ENCODE measurements around the gene HMCN1.

The HMCN1 gene

DNA sequence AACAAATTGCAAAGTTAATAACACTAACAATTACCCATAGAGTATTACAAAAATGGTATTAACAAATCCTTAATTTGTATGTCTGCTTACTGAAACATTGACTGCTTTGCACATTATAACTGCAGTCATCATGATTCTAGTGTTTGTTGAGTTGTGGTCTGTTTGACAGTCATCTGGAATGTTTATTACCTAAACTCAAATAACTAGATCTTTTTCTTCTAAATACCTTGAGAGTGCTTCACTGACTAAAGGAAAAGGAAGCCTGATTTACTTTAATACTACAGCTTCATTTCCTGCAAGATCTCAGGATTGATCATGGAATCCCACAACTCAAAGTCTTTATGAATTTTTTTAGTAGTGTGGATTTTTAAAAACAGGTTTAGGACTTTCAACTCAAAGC, 70.0 kb downstream of the HMCN1 start:
- DNase-seq (ENCODE audit: low read depth, low spot score) = no peak

DNA sequence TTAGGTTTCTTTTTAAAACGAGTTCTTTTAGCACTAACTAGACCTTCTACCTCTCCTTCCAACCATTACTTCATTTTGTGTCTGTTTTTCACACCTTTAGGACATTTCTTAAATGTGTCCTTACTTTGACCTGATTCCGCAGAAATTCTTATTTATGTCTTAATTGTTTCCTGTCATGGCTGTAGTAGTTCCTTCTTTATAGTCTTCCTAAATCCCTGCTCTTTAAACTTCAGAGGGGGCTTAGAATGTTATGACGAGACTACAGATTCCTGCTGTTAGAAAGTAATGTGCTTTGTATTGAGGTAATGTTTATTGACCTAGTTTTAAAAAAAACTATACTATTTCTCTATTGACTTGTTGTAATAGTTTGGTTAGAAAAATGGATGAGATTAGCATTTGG, 70.4 kb downstream of the HMCN1 start:
- no peak for DNase-seq (ENCODE audit: low read depth, low spot score)

DNA sequence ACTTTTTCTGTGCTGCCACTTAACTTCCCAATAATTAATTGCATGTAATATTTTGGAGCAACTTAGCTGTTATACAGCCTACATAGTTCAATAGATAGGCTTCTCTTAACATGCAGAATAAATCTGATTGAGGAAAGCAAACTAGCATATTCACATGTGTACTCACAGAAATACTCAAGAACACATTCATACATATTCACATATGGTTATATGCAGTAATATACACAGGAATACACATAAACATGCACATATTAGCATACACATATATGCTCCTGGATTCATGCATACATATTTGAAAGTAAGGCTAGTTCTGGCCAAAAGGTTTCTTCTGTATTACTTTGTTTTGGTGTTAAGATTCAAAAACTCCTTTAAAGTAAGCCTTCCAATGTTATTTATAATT, 73.1 kb downstream of the HMCN1 start:
- DNase-seq (ENCODE audit: low read depth, low spot score) = no peak

DNA sequence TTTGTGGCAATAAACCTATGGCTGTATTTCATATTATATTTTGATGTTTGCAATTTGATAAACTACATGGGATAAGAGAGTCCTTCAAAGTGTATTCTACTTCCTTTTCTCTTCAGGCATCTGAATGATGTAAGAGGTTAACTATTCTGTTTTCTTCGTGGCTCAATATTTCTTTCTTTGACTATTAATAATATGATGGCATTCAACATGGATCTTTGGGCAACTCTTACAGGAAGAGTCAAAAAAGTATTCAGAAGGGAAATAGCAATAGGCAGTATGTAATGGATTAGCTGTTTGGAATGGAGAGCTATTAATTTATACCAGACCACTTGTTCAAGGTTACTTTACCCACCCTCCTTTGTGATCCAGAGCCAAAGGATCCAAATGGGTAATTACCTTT, 74.4 kb downstream of the HMCN1 start:
- no peak for DNase-seq (ENCODE audit: low read depth, low spot score)

DNA sequence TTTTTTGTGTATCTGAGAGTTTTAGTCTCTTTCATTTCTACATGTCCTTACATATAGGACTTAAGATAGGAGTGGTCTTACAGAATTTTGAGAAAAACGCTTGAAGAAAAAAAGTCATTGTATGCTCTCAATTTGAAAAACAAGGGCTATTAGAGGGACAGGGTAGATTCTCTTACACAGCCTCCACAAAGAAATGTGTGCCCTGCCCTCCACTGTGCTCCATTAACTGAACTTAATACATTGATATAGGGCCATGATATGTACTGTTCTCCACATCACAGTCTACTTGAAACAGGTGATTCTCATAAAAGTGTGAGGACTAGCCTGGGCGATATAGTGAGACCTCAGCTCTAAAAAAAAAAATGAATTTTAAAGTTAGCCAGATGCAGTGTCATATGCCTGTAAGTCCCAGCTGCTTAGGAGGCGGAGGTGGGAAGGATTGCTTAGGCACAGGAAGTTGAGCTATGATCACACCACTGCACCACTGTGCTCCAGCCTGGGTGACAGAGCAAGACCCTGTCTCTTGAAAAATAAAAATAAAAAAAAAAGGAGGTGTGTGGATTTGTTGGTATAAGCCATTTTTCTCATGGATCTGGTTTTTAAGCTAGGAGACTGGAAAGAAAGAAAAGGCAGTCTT, 77.0 kb downstream of the HMCN1 start:
- no peak for DNase-seq (ENCODE audit: low read depth, low spot score)

DNA sequence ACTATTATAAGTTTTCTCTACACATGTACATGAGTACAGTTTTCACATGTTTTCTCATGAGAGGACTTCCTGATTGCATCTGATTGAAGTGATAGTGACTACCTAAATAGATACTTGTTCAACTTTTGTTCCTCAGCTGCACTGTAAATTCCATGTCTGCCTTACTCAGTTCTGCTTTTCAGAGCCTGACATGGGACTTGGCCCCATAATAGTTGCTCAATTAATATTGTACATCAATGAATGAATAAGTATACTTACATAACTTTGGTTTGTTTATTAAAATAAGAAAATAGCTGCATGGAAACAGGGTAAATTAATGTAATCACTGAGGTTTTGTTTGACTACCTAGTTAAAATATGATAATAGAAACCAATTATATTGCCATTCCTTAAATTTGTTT, 78.7 kb downstream of the HMCN1 start:
- DNase-seq (ENCODE audit: low read depth, low spot score) = no peak

DNA sequence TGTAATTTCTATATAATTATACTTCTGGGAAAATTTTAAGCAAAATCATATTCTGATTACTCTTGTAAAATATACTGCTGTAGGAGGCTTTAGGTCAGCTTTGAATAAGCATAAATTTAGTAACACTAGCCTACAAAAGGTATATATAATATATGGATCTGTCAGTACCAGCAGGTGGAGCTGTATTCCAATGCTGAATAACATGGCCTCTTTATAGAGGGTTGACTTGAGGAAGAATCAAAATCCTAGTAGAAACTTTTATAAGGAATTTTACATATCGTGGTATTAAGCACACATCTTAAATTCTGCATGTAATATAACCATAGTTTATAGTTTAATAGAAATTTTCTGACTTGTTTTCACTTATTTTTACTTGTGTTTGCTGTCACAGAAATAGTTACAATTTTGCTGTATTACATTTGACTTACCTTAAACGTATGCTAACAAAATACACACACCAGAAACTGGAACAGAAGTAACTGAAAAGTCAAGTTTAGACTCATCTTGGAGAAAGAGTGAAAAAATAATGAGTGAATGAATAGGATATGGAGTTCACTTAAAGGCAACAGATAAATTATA, 79.3 kb downstream of the HMCN1 start:
- peak; percentile 17 for DNase-seq (ENCODE audit: low read depth, low spot score)

DNA sequence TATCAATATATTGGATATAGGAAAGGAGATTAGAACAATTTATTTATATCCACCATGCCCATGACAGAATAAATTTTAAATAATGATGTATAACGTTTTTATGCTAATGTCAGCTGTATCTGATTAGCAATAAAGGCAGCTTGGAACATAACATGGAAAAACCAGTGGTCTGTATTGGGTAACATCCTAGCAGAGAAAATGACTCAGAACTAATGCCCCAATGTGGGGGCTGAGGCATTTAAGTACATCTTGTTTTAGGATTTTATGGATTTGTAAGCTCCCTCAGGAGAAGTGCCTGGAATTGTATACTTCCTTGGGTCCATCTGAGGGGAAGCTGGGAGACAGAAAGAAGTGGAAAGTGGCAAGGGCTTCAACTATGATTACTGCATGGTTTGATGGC, 82.3 kb downstream of the HMCN1 start:
- no peak for DNase-seq (ENCODE audit: low read depth, low spot score)

DNA sequence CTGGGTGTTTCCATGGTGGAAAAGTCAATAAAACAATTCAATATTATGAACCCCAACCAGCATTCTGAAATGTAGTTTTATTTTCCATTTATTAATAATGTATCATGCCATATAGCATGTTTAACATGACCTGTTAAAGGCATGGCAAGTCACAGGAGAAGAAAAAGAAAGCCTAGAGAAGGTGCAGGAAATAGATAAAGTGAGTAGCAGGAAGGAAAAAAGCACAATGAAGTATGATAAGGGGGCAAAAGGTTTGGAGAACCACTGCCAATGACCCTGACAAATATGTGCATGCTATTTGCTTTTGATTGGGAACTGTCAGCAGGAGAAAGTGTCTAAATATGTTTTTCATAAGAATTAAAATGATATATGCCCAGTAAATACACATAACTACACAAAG, 85.6 kb downstream of the HMCN1 start:
- DNase-seq (ENCODE audit: low read depth, low spot score) = no peak

DNA sequence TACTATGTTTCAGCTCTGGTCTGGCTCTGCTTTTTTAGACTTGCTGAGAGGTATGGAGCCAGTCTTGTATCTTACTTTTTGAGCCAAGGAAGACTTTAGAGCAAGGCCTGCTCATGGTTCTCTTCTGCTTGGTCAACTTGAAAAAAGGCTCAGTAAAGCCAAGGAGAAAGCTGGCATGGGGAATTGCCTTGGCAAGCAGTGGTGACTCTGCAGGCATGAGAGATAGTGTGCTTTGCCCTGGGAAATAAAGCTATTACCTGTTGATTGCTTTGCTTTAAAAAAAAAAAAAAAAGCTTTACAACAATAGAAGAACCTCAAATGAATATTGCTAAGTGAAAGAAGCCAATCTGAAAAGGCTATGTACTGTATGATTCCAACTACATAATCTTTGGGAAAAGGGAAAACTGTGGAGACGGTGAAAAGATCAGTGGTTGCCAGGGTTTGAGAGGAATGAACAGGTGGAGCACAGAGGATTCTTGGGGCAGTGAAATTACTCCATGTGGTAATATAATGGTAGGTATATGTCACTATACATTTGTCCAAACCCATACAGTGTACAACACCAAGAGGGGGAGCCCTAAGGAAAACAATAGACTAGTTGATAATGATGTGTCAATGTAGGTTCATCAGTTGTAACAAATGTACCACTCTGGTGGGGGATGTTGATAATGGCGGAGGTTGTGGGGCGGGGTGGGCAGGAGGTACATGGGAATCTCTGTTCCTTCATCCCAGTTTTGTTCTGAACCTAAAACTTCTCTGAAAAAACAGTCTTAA, 87.6 kb downstream of the HMCN1 start:
- DNase-seq (ENCODE audit: low read depth, low spot score) = no peak

DNA sequence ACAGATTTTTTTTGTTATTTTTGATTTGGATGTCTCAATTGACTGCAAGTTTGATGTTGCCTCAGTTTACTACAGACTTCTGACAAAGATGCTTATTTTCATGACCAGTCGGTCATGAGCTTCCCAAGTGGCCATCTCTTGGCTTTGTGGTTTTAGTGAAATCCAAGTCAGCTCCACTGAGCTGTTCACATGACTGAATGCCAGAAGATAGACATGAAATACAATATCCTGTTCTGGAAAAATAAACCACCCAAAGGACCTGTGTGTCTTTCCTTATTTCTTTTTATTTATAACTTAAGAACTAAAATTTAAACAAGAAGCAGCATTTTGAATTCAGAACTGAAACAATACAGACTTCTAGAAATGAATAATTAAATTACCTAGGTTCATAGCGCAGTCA, 89.3 kb downstream of the HMCN1 start:
- DNase-seq (ENCODE audit: low read depth, low spot score) = peak; percentile 17

DNA sequence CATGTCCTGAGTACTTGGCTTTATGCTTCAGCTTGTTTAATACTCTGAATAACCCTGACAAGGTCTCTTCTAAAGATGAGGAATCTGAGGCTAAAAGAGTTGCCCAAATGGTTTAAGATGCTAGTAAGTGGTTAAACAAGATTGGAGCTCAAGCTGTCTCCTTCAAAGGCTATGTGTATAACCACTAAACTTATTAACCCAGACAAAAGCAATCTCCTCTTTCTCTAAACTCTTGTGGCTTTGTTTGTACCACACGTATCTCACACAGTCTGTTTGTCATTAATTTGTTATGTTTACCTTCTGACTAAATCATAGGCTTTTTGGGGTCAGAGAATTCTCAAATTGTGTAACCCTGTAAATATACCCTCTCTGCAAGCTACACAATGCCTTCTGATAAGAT, 89.9 kb downstream of the HMCN1 start:
- no peak for DNase-seq (ENCODE audit: low read depth, low spot score)

DNA sequence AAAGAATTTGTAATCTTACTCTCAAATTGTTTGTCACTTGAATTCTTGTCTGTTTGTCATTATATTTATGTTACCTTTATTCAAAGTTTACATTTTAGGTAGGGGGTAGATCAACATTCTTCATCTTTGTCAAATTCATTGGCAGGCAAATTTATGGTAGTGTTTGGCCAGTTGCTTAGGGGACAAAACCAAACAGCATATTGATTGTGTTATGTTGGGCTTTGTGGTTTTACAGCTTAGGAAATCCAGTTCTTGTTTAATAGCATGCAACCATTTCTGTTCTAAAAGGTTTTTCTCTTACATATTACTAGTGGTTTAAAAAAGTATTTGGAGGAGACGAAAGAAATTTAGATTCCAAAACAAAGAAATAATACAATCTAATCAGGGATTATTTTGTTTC, 91.4 kb downstream of the HMCN1 start:
- DNase-seq (ENCODE audit: low read depth, low spot score) = no peak

DNA sequence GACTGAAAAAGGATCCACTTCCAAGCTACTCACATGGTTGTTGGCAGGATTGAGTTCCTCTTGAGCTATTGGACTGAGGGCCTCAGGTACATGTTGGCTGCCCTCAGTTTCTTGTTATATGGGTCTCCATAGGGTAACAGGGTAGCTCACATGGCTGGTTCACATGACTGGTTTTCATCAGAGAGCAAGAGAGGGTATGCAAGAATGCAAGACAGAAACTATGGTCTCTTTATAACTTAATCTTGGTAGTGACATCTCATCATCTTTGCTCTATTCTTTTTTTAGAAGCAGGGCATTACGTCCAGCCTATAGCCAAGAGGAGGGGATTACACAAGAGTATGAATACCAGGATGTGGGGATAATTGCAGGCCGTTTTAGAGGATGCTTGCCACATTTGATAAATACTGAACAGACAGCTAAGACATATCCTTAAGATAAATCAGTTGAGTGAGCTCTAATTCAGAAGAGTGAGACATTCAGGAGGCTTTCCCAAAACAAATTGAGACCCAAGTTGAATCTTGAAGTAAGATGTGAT, 100.2 kb downstream of the HMCN1 start:
- DNase-seq (ENCODE audit: low read depth, low spot score) = no peak

DNA sequence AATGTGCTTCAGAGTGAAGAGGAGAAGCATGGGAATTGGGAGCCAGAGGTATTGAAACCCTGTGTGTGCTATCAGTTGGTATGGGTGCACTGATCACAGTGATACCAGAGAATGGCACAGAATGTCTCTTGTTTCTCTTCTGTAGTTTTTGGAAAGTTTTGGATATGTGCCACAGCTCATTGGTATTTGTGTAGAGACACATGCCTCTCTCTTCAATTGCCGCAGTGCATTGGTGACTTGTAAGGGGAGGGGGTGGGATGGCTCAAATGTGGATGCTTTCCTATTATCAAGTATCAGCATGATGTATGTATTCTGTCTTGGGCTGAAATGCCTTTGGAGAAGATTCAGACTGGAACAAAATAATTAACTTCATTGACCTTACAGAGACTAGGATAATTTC, 101.0 kb downstream of the HMCN1 start:
- no peak for DNase-seq (ENCODE audit: low read depth, low spot score)

DNA sequence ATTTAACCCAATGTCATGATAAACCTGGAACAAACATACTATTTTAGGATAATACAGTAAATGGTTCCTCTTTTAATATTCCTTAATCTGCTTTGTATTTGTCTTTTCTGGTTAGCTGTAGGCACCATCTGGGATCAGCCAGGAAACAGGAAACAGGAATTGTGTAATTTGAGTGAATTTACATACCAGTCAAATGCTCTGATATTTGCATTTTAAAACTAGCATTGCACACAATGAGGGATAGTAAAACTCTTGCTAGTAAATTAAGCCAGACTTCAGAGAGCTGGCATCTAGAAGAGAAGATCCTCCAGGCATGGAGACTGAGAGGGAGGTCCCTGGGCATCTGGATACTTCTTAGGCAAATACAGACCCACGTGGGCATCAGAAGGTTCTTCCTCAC, 103.5 kb downstream of the HMCN1 start:
- DNase-seq (ENCODE audit: low read depth, low spot score) = no peak

DNA sequence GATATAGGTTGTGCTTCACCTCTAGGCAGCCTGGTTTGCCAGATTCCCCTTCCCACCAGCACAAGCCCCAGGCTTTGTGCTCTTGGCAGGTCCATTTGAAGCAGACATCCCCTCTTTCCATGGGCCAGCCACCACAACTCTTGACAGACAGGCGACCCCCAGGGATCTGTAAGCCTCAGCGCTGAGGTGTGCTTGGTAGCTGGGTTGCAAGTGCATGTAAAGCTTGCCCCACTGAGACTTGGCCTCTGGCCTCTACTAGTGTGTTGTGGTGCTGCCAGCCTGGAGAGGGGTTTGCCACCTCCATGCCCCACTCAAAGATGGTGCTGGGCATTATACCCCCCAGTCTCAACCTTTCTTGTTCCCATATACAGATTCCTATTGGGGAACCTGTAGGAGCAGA, 103.9 kb downstream of the HMCN1 start:
- DNase-seq (ENCODE audit: low read depth, low spot score) = no peak

DNA sequence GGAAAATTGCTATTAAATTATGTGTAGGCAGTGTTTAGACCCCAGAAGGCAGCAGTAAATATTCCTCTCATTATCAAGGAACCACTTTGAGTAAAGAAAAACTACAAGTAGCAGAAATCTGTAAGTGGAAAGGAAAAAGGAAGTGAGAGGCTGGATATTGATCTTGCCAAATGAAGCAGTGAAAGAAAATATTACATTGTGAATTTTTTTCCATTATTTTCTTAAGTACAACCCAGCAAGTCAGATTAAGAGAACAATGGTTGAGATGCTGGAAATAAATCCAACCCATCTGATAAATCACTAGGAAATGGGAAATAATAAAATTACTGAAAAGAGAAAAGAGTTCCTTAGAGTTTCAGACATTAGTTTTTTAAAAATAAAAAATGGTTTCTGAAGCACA, 106.7 kb downstream of the HMCN1 start:
- DNase-seq (ENCODE audit: low read depth, low spot score) = no peak

DNA sequence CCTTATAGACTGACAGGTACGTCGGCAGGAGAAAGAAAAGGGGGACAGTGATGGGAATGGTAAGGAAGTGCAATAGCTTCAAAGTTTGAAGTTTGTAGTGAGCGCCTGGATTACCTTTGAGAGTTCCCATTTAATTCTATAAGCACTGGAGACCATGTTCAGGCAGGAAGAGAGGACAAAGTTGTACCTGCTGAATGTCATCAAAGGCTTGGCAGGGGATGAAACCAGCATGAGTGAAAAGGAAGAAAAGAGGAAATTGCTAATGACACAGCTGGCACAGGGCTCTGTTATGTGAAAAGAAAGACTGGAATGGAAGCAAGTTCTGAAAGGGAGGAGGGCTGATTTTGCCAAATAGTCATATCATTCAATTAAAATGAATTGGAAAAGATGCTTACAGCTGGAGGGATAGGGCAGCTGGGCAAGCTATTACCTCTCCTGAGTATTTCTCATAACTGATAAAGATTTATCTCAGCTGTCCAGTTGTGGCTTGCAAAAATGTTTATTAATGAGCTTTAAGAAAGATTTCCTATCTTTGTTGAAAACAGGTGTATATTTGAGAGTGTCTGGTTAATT, 109.2 kb downstream of the HMCN1 start:
- DNase-seq (ENCODE audit: low read depth, low spot score) = no peak

DNA sequence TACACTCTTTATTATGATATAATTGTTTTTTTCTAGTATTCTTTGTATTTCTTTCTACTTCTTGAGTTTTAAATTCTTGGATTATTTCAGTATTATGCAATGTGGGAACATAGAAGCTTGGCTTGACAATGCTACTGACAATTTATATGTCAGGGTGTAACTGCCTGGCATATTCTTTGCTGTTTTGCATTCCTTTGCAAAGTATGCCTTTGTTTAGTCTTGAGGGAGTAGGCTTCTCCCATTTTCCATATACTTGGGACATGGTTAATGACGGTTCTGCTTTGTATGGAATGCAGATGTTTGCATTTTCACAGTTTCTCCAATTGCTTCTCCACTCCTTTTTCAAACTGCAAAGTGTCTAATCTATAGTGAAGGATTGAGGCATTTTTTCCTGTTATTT, 109.8 kb downstream of the HMCN1 start:
- no peak for DNase-seq (ENCODE audit: low read depth, low spot score)

DNA sequence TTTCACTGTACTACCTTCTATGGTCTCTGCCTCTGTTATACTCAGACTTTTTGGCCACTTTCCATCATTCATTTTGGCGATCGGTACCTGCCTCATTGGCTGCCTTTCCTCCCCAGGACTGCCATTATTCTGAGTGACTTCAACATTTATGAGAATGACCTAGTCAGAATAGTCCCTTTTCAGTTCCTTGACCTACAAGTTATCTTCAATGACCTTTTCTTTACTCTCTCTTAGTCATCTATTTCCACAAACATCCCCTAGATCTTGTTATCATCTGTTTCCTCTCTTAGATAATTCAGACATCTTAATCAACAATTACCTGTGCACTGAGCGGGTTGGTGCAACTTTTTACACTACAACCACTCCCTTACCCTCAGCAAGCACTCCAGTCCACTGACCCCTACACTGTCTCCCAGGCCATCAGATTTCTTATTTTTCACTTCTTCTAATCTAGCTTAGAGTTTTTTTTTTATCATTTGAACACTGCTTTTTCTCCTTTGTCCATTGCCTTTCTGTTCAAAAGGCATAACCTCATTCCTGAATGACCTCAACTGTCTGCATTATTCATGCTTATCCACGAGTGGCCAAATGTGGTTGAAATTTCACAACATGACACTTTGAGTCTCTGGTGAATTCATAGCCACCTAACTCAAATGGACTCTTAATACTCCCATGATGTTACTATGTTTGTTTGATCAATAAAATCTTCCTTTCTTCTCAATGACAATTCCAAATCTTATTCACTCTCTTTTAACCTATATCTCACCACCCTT, 112.7 kb downstream of the HMCN1 start:
- no peak for DNase-seq (ENCODE audit: low read depth, low spot score)

DNA sequence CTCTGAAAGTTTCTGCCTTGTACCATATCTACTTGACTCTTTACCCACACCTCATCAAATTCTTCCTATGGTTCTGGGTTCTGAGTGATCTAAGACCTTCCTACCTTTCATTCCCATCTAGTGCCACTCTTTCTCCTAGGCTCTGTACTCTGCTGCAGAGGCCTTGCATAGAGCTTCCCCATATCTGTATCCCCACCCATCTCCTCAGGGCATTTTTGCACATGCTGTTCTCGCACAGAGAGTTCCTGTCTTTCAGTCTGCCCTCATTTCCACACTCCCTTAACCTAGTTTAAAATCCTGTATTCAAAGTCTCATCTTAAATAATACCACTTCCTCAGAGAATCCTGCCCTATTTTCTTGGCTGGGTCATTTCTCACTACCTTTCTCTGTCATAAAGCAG, 114.8 kb downstream of the HMCN1 start:
- no peak for DNase-seq (ENCODE audit: low read depth, low spot score)

Measured in brain pericyte (primary cell).